ENCODE measurements around the gene DDOST.

GRCh38 chr1:20660363-20660762 lies 806 bp downstream of the DDOST start:
- TF ChIP-seq YY1 (IDR thresholded peaks at IDR 0.05; ENCODE audit: low read depth) (no peak), NFIC (IDR thresholded peaks at IDR 0.05) (no peak), CEBPB (IDR thresholded peaks at IDR 0.05) (no peak), EP300 (IDR thresholded peaks at IDR 0.05; ENCODE audit: borderline replicate concordance) (no peak), TAF1 (IDR thresholded peaks at IDR 0.05; ENCODE audit: low read depth) (no peak), CREB1 (IDR thresholded peaks at IDR 0.05; ENCODE audit: low read depth) (no peak), RAD21 (IDR thresholded peaks at IDR 0.05; ENCODE audit: low read depth) (no peak), TCF12 (IDR thresholded peaks at IDR 0.05; ENCODE audit: low read depth) (no peak), FOXM1 (IDR thresholded peaks at IDR 0.05; ENCODE audit: borderline replicate concordance, low read depth) (no peak), EGR1 (IDR thresholded peaks at IDR 0.05) (no peak), TEAD4 (IDR thresholded peaks at IDR 0.05) (no peak)
- TF ChIP-seq, protein P1, sequence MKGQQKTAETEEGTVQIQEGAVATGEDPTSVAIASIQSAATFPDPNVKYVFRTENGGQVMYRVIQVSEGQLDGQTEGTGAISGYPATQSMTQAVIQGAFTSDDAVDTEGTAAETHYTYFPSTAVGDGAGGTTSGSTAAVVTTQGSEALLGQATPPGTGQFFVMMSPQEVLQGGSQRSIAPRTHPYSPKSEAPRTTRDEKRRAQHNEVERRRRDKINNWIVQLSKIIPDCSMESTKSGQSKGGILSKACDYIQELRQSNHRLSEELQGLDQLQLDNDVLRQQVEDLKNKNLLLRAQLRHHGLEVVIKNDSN (IDR thresholded peaks at IDR 0.05) = no peak
- TF ChIP-seq, protein P2, sequence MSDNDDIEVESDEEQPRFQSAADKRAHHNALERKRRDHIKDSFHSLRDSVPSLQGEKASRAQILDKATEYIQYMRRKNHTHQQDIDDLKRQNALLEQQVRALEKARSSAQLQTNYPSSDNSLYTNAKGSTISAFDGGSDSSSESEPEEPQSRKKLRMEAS (IDR thresholded peaks at IDR 0.05) = no peak
- TF ChIP-seq, protein P3, sequence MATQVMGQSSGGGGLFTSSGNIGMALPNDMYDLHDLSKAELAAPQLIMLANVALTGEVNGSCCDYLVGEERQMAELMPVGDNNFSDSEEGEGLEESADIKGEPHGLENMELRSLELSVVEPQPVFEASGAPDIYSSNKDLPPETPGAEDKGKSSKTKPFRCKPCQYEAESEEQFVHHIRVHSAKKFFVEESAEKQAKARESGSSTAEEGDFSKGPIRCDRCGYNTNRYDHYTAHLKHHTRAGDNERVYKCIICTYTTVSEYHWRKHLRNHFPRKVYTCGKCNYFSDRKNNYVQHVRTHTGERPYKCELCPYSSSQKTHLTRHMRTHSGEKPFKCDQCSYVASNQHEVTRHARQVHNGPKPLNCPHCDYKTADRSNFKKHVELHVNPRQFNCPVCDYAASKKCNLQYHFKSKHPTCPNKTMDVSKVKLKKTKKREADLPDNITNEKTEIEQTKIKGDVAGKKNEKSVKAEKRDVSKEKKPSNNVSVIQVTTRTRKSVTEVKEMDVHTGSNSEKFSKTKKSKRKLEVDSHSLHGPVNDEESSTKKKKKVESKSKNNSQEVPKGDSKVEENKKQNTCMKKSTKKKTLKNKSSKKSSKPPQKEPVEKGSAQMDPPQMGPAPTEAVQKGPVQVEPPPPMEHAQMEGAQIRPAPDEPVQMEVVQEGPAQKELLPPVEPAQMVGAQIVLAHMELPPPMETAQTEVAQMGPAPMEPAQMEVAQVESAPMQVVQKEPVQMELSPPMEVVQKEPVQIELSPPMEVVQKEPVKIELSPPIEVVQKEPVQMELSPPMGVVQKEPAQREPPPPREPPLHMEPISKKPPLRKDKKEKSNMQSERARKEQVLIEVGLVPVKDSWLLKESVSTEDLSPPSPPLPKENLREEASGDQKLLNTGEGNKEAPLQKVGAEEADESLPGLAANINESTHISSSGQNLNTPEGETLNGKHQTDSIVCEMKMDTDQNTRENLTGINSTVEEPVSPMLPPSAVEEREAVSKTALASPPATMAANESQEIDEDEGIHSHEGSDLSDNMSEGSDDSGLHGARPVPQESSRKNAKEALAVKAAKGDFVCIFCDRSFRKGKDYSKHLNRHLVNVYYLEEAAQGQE (IDR thresholded peaks at IDR 0.05; ENCODE audit: low read depth) = no peak

Data from Ishikawa (cell line).